OCI-LY1 (cell line): ENCODE results near the gene NDUFS4.

ENCODE experiments used
- CTCF ChIP-seq: fragments of 200-600 bp; sonication (generic), shearing (Covaris generic); IDR thresholded peaks from 2 replicates; pipeline ENCODE4 v1.5.1; 2017; ENCODE audit warnings: mild to moderate bottlenecking, antibody characterized with exemption, low read length, moderate library complexity, mixed read lengths
- EZH2 ChIP-seq: fragments of 200-600 bp; sonication (generic), shearing (Covaris generic); IDR thresholded peaks from 2 replicates; pipeline ENCODE4 v1.8.0; 2017; ENCODE audit warnings: borderline replicate concordance, mixed run types, mild to moderate bottlenecking, antibody characterized with exemption, low read length, moderate library complexity, mixed read lengths

- TF ChIP-seq EZH2 (no peak), CTCF (no peak)
Observed at GRCh38 chr5:53512539-53512938, 47.9 kb upstream of the NDUFS4 start.
